ENCODE data around the gene FLT4. TPM values are rescaled to one million over a fixed set of nuclear protein-coding genes. Genes with fewer than 3 reads are reported as not detected.

The FLT4 gene
- total and polyA plus RNA-seq, 2 donors (not counting 1 experiment from before 2014, with no cell fraction given) = 0.17 TPM; not detected in 1

- no peak overlapping the region for H3K27ac ChIP-seq (ENCODE audit: insufficient read depth, low read length)
- no peak overlapping the region for H3K4me2 ChIP-seq (ENCODE audit: extremely low read depth, insufficient read depth, low read length)
- no peaks in the 10 kb centered on the region for H3K79me2 ChIP-seq (ENCODE audit: control insufficient read depth, insufficient read depth, low read length)
- H3K4me3 ChIP-seq (replicated peaks in 1 of 4; ENCODE audit: control extremely low read depth in 1 of 4, insufficient read depth in 1 of 4, low read depth in 3 of 4, low read length in 4 of 4) = no peak overlapping the region
- H3K9me3 ChIP-seq (ENCODE audit: control insufficient read depth, insufficient read depth, low read depth, low read length) = no peaks in the 10 kb centered on the region
- no peaks in the 10 kb centered on the region for H3K4me1 ChIP-seq (ENCODE audit: control insufficient read depth, extremely low read depth, insufficient read depth, low read length)
- H4K20me1 ChIP-seq (ENCODE audit: control insufficient read depth, extremely low read depth, insufficient read depth, low read length) = no peaks in the 10 kb centered on the region
- H2AFZ ChIP-seq (ENCODE audit: low read length) = no peak overlapping the region
- TF ChIP-seq EZH2 (IDR thresholded peaks at IDR 0.05; ENCODE audit: low read length, missing control alignments) (no peak), CTCF (conservative IDR thresholded peaks at IDR 0.05 in 1 of 2, IDR thresholded peaks at IDR 0.05 in 1 of 2; ENCODE audit: low read depth in 1 of 2, low read length in 2 of 2) (no peak)
- H3K36me3 ChIP-seq (ENCODE audit: control insufficient read depth, insufficient read depth, low read length) = no peaks in the 10 kb centered on the region
- H3K9ac ChIP-seq (ENCODE audit: insufficient read depth, low read length) = no peak overlapping the region
- H3K27me3 ChIP-seq (ENCODE audit: control insufficient read depth, insufficient read depth, low read length) = no peaks in the 10 kb centered on the region
- DNase-seq (ENCODE audit: low read depth in 2 of 2) = no peak
Measured at GRCh38 chr5:180629831-180630382, 19.5 kb downstream of the FLT4 start.

GRCh38 chr5:180628827-180629750, 20.3 kb downstream of the FLT4 start:
- Histone ChIP-seq H3K27me3 (ENCODE audit: control insufficient read depth, insufficient read depth, low read length) (no peaks in the 10 kb centered on the region), H3K4me2 (ENCODE audit: extremely low read depth, insufficient read depth, low read length) (no peak overlapping the region), H3K9ac (ENCODE audit: insufficient read depth, low read length) (no peak overlapping the region), H3K79me2 (ENCODE audit: control insufficient read depth, insufficient read depth, low read length) (no peaks in the 10 kb centered on the region), H3K9me3 (ENCODE audit: control insufficient read depth, insufficient read depth, low read depth, low read length) (no peaks in the 10 kb centered on the region), H3K4me1 (ENCODE audit: control insufficient read depth, extremely low read depth, insufficient read depth, low read length) (no peaks in the 10 kb centered on the region), H3K4me3 (replicated peaks in 1 of 4; ENCODE audit: control extremely low read depth in 1 of 4, insufficient read depth in 1 of 4, low read depth in 3 of 4, low read length in 4 of 4) (no peak overlapping the region), H3K36me3 (ENCODE audit: control insufficient read depth, insufficient read depth, low read length) (no peaks in the 10 kb centered on the region), H3K27ac (ENCODE audit: insufficient read depth, low read length) (no peak overlapping the region), H4K20me1 (ENCODE audit: control insufficient read depth, extremely low read depth, insufficient read depth, low read length) (no peaks in the 10 kb centered on the region), H2AFZ (ENCODE audit: low read length) (no peak overlapping the region)
- DNase-seq (ENCODE audit: low read depth in 2 of 2) = no peak
- TF ChIP-seq EZH2 (IDR thresholded peaks at IDR 0.05; ENCODE audit: low read length, missing control alignments) (no peak), CTCF (conservative IDR thresholded peaks at IDR 0.05 in 1 of 2, IDR thresholded peaks at IDR 0.05 in 1 of 2; ENCODE audit: low read depth in 1 of 2, low read length in 2 of 2) (no peak)

GRCh38 chr5:180628211-180628610, 21.2 kb downstream of the FLT4 start:
- DNase-seq (ENCODE audit: low read depth in 2 of 2) = no peak
- Histone ChIP-seq H3K27ac (ENCODE audit: insufficient read depth, low read length) (no peak overlapping the region), H3K4me2 (ENCODE audit: extremely low read depth, insufficient read depth, low read length) (no peak overlapping the region), H3K9ac (ENCODE audit: insufficient read depth, low read length) (no peak overlapping the region), H3K79me2 (ENCODE audit: control insufficient read depth, insufficient read depth, low read length) (no peaks in the 10 kb centered on the region), H3K27me3 (ENCODE audit: control insufficient read depth, insufficient read depth, low read length) (no peaks in the 10 kb centered on the region), H3K9me3 (ENCODE audit: control insufficient read depth, insufficient read depth, low read depth, low read length) (no peaks in the 10 kb centered on the region), H3K4me1 (ENCODE audit: control insufficient read depth, extremely low read depth, insufficient read depth, low read length) (no peaks in the 10 kb centered on the region), H4K20me1 (ENCODE audit: control insufficient read depth, extremely low read depth, insufficient read depth, low read length) (no peaks in the 10 kb centered on the region), H3K36me3 (ENCODE audit: control insufficient read depth, insufficient read depth, low read length) (no peaks in the 10 kb centered on the region), H3K4me3 (replicated peaks in 1 of 4; ENCODE audit: control extremely low read depth in 1 of 4, insufficient read depth in 1 of 4, low read depth in 3 of 4, low read length in 4 of 4) (no peak overlapping the region), H2AFZ (ENCODE audit: low read length) (no peak overlapping the region)
- TF ChIP-seq EZH2 (IDR thresholded peaks at IDR 0.05; ENCODE audit: low read length, missing control alignments) = no peak
- TF ChIP-seq CTCF (conservative IDR thresholded peaks at IDR 0.05 in 1 of 2, IDR thresholded peaks at IDR 0.05 in 1 of 2; ENCODE audit: low read depth in 1 of 2, low read length in 2 of 2) = no peak
